HepG2 (cell line): ENCODE results near the gene MSANTD2. TPM values are rescaled to one million over a fixed set of nuclear protein-coding genes. Genes with fewer than 3 reads are reported as not detected.
A peak's percentile ranks its signal among the peaks of the same experiment; 100 is the strongest.

ENCODE experiments used
- ATM ChIP-seq: fragments of 450-650 bp; IDR thresholded peaks from 2 replicates; pipeline ENCODE4 v1.7.1; 2017; ENCODE audit warnings: mild to moderate bottlenecking, borderline replicate concordance
- BHLHE40 ChIP-seq: IDR thresholded peaks from 2 replicates; pipeline ENCODE4 v1.6.1; 2011; ENCODE audit warnings: low read length, improper control_type of control experiment
- NONO ChIP-seq, 2 experiments: fragments of 450-650 bp in 1 of 2; sonication (generic) in 1 of 2; formaldehyde crosslinking in 1 of 2; IDR thresholded peaks in 1 of 2; conservative IDR thresholded peaks in 1 of 2; 2 replicates each; pipeline versions ENCODE4 v1.6.1 to v1.8.0; 2017 to 2022; ENCODE audit warnings: mild to moderate bottlenecking in 1 of 2, missing genetic modification reagents in 1 of 2, moderate library complexity in 1 of 2
- PTBP1 ChIP-seq: fragments of 200-400 bp; formaldehyde crosslinking; IDR thresholded peaks from 2 replicates; pipeline ENCODE4 v1.6.1; 2018; ENCODE audit warnings: low read length, low read depth; ENCODE audit not compliant: poor library complexity, severe bottlenecking
- SOX13 ChIP-seq, 3 experiments: fragments of 450-650 bp in 1 of 3; sonication (generic) in 1 of 3; formaldehyde crosslinking in 1 of 3; IDR thresholded peaks in 2 of 3; conservative IDR thresholded peaks in 1 of 3; 2 replicates each; pipeline versions ENCODE4 v1.5.0 to v1.6.1; 2016 to 2020; ENCODE audit warnings: antibody characterized with exemption in 1 of 3, mild to moderate bottlenecking in 1 of 3, missing compliant biosample characterization in 1 of 3, missing genetic modification reagents in 1 of 3, moderate library complexity in 1 of 3
- TBX2 ChIP-seq: sonication (generic); formaldehyde crosslinking; IDR thresholded peaks from 2 replicates; pipeline ENCODE4 v1.5.0; 2020; ENCODE audit warnings: missing genetic modification reagents, mild to moderate bottlenecking, borderline replicate concordance
- ZFP36L2 ChIP-seq: sonication (generic); formaldehyde crosslinking; IDR thresholded peaks from 2 replicates; pipeline ENCODE4 v1.4.0; 2020; ENCODE audit warnings: missing genetic modification reagents
- ZNF10 ChIP-seq: sonication (generic); formaldehyde crosslinking; IDR thresholded peaks from 2 replicates; pipeline ENCODE4 v1.4.0; 2020; ENCODE audit warnings: mild to moderate bottlenecking, low read depth, missing genetic modification reagents, borderline replicate concordance
- ZNF235 ChIP-seq: sonication (generic); formaldehyde crosslinking; IDR thresholded peaks from 2 replicates; pipeline ENCODE4 v1.8.1; 2023; ENCODE audit warnings: mild to moderate bottlenecking, missing genetic modification reagents, borderline replicate concordance
- ZNF333 ChIP-seq: sonication (generic); formaldehyde crosslinking; IDR thresholded peaks from 2 replicates; pipeline ENCODE4 v1.4.0; 2020; ENCODE audit warnings: mild to moderate bottlenecking, missing genetic modification reagents, borderline replicate concordance
- ZNF543 ChIP-seq: sonication (generic); formaldehyde crosslinking; IDR thresholded peaks from 2 replicates; pipeline ENCODE4 v1.4.0; 2020; ENCODE audit warnings: mild to moderate bottlenecking, missing genetic modification reagents
- ZNF614 ChIP-seq: IDR thresholded peaks from 2 replicates; pipeline ENCODE4 v1.6.1; 2018; ENCODE audit warnings: missing biosample characterization, missing genetic modification reagents, inconsistent platforms, borderline replicate concordance
- ZNF713 ChIP-seq: sonication (generic); formaldehyde crosslinking; IDR thresholded peaks from 2 replicates; pipeline ENCODE4 v1.4.0; 2020; ENCODE audit warnings: mild to moderate bottlenecking, missing genetic modification reagents
- ZNF772 ChIP-seq: sonication (generic); formaldehyde crosslinking; IDR thresholded peaks from 2 replicates; pipeline ENCODE4 v1.5.0; 2020; ENCODE audit warnings: mild to moderate bottlenecking, missing genetic modification reagents
- ZNF788 ChIP-seq: sonication (generic); formaldehyde crosslinking; IDR thresholded peaks from 2 replicates; pipeline ENCODE4 v1.5.0; 2020; ENCODE audit warnings: mild to moderate bottlenecking, missing genetic modification reagents, borderline replicate concordance
- ZNF792 ChIP-seq: IDR thresholded peaks from 2 replicates; pipeline ENCODE4 v1.6.1; 2016
- ZSCAN22 ChIP-seq: sonication (generic); formaldehyde crosslinking; IDR thresholded peaks from 2 replicates; pipeline ENCODE4 v1.4.0; 2020; ENCODE audit warnings: mild to moderate bottlenecking, missing genetic modification reagents
- polyA plus RNA-seq, 8 experiments: library from polyadenylated mRNA; depleted of rRNA in 3 of 8; stranded (reverse) in 7 of 8; unstranded in 1 of 8; fragments of >200 nt; fragmentation: Illumina TruSeq in 4 of 8; extraction: Trizol in 4 of 8; gene quantifications; 2 replicates each; pipeline versions ENCODE4 v1.2.1 to v1.2.3, GENCODE V29; 2011 to 2016; ENCODE audit warnings: low read depth in 4 of 8, missing spikeins in 1 of 8, mixed read lengths in 1 of 8; ENCODE audit not compliant: insufficient read depth in 1 of 8
- total RNA-seq, 5 experiments: library from RNA; depleted of rRNA; stranded (reverse); fragments of >200 nt; fragmentation: Illumina TruSeq; extraction: Trizol; gene quantifications; 2 replicates each; pipeline ENCODE4 v1.2.3, GENCODE V29; 2016; ENCODE audit warnings: low read depth in 1 of 5
- TF ChIP-seq, protein P1 (sequence below): sonication (generic); formaldehyde crosslinking; IDR thresholded peaks from 2 replicates; pipeline ENCODE4 v1.4.0; 2020; ENCODE audit warnings: mild to moderate bottlenecking, missing genetic modification reagents
- TF ChIP-seq, protein P2 (sequence below): sonication (generic); formaldehyde crosslinking; IDR thresholded peaks from 2 replicates; pipeline ENCODE4 v1.8.1; 2023; ENCODE audit warnings: missing genetic modification reagents, mild to moderate bottlenecking, borderline replicate concordance
- TF ChIP-seq, protein P3 (sequence below): sonication (generic); formaldehyde crosslinking; IDR thresholded peaks from 2 replicates; pipeline ENCODE4 v1.4.0; 2020; ENCODE audit warnings: mild to moderate bottlenecking, low read depth, missing genetic modification reagents
- TF ChIP-seq, protein P4 (sequence below): sonication (generic); formaldehyde crosslinking; IDR thresholded peaks from 2 replicates; pipeline ENCODE4; 2020; ENCODE audit warnings: missing genetic modification reagents, mild to moderate bottlenecking, borderline replicate concordance
- TF ChIP-seq, protein P5 (sequence below): fragments of 450-650 bp; IDR thresholded peaks from 2 replicates; pipeline ENCODE4 v1.6.1; 2017

Gene MSANTD2
- total and polyA plus RNA-seq, 2 of the 13 experiments (the other 11 are each of a cell fraction or from before 2014, with no cell fraction given) = 8.7 to 10.1 TPM

DNA sequence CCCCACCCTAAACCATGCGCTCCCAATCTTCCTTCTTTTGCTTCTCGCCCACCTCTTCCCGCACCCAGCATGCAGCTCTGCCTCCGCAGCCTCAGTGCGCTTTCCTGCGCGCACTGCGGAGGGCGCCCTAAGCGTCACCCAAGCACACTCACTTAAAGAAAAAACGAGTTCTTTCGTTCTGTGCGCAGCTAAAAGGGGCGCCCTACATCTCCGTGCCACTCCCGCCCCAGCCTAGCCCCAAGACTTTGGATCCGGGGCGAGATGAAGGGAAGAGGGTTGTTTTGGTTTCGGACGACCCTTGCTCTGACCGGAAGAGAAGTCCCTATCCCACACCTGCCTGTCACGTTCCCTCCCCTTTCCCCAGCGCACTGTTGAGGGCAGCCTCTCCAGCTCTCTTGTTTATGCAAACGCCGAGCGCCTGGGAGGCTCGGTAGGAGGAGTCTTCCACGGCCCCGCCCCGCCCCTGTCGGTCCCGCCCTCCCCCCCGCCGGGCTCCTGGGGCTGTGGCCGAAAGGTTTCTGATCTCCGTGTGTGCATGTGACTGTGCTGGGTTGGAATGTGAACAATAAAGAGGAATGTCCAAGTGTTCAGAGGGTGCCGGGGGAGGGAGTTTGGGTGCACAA, 53.5 kb downstream of the MSANTD2 start (continued):
- TF ChIP-seq ZNF788 (peak; percentile 14; the same call in 1 of the 2 replicates), ZNF772 (no peak), ZNF713 (CRISPR knock-in tag) (no peak), PTBP1 (no peak), ZSCAN22 (CRISPR knock-in tag) (no peak), TBX2 (peak; percentile 44; the same call in 1 of the 2 replicates), ZNF614 (CRISPR knock-in tag) (no peak; the same call in 1 of the 2 replicates), ZNF235 (CRISPR knock-in tag) (no peak), SOX13 (IDR thresholded peaks at IDR 0.05) (no peak), SOX13 (CRISPR knock-in tag; conservative IDR thresholded peaks at IDR 0.05 in 1 of 2, IDR thresholded peaks at IDR 0.05 in 1 of 2) (peak in 1 of 2 experiments; percentile 70; a peak in 1 of 4 replicates), NONO (IDR thresholded peaks at IDR 0.05) (no peak), NONO (CRISPR knock-in tag; conservative IDR thresholded peaks at IDR 0.05) (peak; percentile 29; the same call in 1 of the 2 replicates), ZNF10 (no peak), ATM (no peak), ZNF333 (CRISPR knock-in tag) (no peak), ZNF543 (CRISPR knock-in tag) (no peak), ZFP36L2 (CRISPR knock-in tag) (no peak), ZNF792 (CRISPR knock-in tag) (no peak), BHLHE40 (no peak; the same call in none of the 2 replicates)
- TF ChIP-seq, protein P1, sequence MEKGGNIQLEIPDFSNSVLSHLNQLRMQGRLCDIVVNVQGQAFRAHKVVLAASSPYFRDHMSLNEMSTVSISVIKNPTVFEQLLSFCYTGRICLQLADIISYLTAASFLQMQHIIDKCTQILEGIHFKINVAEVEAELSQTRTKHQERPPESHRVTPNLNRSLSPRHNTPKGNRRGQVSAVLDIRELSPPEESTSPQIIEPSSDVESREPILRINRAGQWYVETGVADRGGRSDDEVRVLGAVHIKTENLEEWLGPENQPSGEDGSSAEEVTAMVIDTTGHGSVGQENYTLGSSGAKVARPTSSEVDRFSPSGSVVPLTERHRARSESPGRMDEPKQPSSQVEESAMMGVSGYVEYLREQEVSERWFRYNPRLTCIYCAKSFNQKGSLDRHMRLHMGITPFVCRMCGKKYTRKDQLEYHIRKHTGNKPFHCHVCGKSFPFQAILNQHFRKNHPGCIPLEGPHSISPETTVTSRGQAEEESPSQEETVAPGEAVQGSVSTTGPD (CRISPR knock-in tag) = no peak
- TF ChIP-seq, protein P2, sequence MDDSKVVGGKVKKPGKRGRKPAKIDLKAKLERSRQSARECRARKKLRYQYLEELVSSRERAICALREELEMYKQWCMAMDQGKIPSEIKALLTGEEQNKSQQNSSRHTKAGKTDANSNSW = no peak
- TF ChIP-seq, protein P3, sequence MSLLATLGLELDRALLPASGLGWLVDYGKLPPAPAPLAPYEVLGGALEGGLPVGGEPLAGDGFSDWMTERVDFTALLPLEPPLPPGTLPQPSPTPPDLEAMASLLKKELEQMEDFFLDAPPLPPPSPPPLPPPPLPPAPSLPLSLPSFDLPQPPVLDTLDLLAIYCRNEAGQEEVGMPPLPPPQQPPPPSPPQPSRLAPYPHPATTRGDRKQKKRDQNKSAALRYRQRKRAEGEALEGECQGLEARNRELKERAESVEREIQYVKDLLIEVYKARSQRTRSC (CRISPR knock-in tag) = no peak
- TF ChIP-seq, protein P4, sequence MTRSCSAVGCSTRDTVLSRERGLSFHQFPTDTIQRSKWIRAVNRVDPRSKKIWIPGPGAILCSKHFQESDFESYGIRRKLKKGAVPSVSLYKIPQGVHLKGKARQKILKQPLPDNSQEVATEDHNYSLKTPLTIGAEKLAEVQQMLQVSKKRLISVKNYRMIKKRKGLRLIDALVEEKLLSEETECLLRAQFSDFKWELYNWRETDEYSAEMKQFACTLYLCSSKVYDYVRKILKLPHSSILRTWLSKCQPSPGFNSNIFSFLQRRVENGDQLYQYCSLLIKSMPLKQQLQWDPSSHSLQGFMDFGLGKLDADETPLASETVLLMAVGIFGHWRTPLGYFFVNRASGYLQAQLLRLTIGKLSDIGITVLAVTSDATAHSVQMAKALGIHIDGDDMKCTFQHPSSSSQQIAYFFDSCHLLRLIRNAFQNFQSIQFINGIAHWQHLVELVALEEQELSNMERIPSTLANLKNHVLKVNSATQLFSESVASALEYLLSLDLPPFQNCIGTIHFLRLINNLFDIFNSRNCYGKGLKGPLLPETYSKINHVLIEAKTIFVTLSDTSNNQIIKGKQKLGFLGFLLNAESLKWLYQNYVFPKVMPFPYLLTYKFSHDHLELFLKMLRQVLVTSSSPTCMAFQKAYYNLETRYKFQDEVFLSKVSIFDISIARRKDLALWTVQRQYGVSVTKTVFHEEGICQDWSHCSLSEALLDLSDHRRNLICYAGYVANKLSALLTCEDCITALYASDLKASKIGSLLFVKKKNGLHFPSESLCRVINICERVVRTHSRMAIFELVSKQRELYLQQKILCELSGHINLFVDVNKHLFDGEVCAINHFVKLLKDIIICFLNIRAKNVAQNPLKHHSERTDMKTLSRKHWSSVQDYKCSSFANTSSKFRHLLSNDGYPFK (CRISPR knock-in tag) = peak; percentile 75; the same call in 1 of the 2 replicates
- TF ChIP-seq, protein P5, sequence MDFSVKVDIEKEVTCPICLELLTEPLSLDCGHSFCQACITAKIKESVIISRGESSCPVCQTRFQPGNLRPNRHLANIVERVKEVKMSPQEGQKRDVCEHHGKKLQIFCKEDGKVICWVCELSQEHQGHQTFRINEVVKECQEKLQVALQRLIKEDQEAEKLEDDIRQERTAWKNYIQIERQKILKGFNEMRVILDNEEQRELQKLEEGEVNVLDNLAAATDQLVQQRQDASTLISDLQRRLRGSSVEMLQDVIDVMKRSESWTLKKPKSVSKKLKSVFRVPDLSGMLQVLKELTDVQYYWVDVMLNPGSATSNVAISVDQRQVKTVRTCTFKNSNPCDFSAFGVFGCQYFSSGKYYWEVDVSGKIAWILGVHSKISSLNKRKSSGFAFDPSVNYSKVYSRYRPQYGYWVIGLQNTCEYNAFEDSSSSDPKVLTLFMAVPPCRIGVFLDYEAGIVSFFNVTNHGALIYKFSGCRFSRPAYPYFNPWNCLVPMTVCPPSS = no peak
